Prostate gland (tissue), 2 donors: ENCODE results near the gene MAP3K7. TPM values are rescaled to one million over a fixed set of nuclear protein-coding genes. Genes with fewer than 3 reads are reported as not detected.

ENCODE experiments used
- DNase-seq: peaks from one replicate; pipeline ENCODE4 v3.0.0-alpha.2; 2019; ENCODE audit warnings: low spot score
- H3K27ac ChIP-seq, 2 donors: fragments of 200-600 bp; sonication (generic); 2 replicates each; pipeline ENCODE4 v1.5.1; 2017 to 2019
- H3K27me3 ChIP-seq: fragments of 200-600 bp; sonication (generic); replicated peaks from 2 replicates; pipeline ENCODE4 v1.5.1; 2019; ENCODE audit not compliant: insufficient read depth
- H3K36me3 ChIP-seq, 2 donors: fragments of 200-600 bp; sonication (generic); 1 replicate in 1 of 2; 2 replicates in 1 of 2; pipeline versions ENCODE4 v1.5.1 to v1.8.1; 2017 to 2019
- H3K4me1 ChIP-seq: fragments of 200-600 bp; sonication (generic); replicated peaks from 2 replicates; pipeline ENCODE4 v1.5.1; 2019
- H3K4me3 ChIP-seq, 2 donors: fragments of 200-600 bp; sonication (generic); 2 replicates each; pipeline ENCODE4 v1.5.1; 2017 to 2019
- H3K9me3 ChIP-seq: fragments of 200-600 bp; sonication (generic); 2 replicates; pipeline ENCODE4 v1.5.1; 2017
- CTCF ChIP-seq, 4 experiments: fragments of 200-600 bp in 2 of 4; fragments of 450-650 bp in 2 of 4; sonication (generic) in 2 of 4; IDR thresholded peaks; 1 replicate in 3 of 4; 2 replicates in 1 of 4; pipeline ENCODE4 v1.5.1; 2016 to 2019; ENCODE audit warnings: antibody characterized with exemption in 4 of 4, mild to moderate bottlenecking in 2 of 4, moderate library complexity in 2 of 4
- POLR2A ChIP-seq: fragments of 450-650 bp; IDR thresholded peaks from one replicate; pipeline ENCODE4 v1.6.1; 2016; ENCODE audit warnings: antibody characterized with exemption, mild to moderate bottlenecking
- POLR2AphosphoS5 ChIP-seq: sonication (generic); formaldehyde crosslinking; IDR thresholded peaks from one replicate; pipeline ENCODE4 v1.6.1; 2017; ENCODE audit warnings: antibody characterized with exemption
- WGBS: methylation state at CpG from one replicate; pipeline ENCODE4 v1.1.5; 2018; 5-methylcytosine and 5-hydroxymethylcytosine counted together
- intact Hi-C: fragments of 100-400 bp; cut with DNase I; formaldehyde crosslinking; loops from one replicate; pipeline ENCODE4 v1.14.2; 2022
- total RNA-seq, 2 donors: library from RNA; depleted of rRNA; stranded (reverse); fragments of >200 nt; gene quantifications; one replicate each; pipeline ENCODE4 v1.1.0, GENCODE V29; 2016

Gene MAP3K7
- total RNA-seq, 2 donors from 2014 or later, result 22.2 to 31.0 TPM

- no peak for TF ChIP-seq POLR2A
- no peak for TF ChIP-seq POLR2AphosphoS5
- no peak for TF ChIP-seq CTCF (IDR thresholded peaks at IDR 0.05)
- DNase-seq, result no peak
- intact Hi-C loops, result no loop called here
- Histone ChIP-seq H3K4me3 (no peak overlapping the region), H3K9me3 (no peaks in the 10 kb centered on the region), H3K4me1 (no peaks in the 10 kb centered on the region), H3K27ac (no peak overlapping the region), H3K36me3 (no peaks in the 10 kb centered on the region), H3K27me3 (no peaks in the 10 kb centered on the region)
- 78% methylated on average over 1 of the region's 1 CpG for WGBS
Observed at GRCh38 chr6:90468859-90469258, 118.0 kb downstream of the MAP3K7 start.

GRCh38 chr6:90468080-90468479, 118.8 kb downstream of the MAP3K7 start:
- no peaks in the 10 kb centered on the region for H3K4me1 ChIP-seq
- intact Hi-C loops, result no loop called here
- H3K27ac ChIP-seq, result no peak overlapping the region
- H3K9me3 ChIP-seq, result no peaks in the 10 kb centered on the region
- no peaks in the 10 kb centered on the region for H3K36me3 ChIP-seq
- no peak overlapping the region for H3K4me3 ChIP-seq
- 94% methylated on average over 7 of the region's 7 CpGs for WGBS
- H3K27me3 ChIP-seq, result no peaks in the 10 kb centered on the region
- no peak for TF ChIP-seq CTCF (IDR thresholded peaks at IDR 0.05)
- no peak for TF ChIP-seq POLR2AphosphoS5
- no peak for TF ChIP-seq POLR2A
- DNase-seq, result no peak

GRCh38 chr6:90467546-90467945, 119.3 kb downstream of the MAP3K7 start:
- H3K27ac ChIP-seq, result no peak overlapping the region
- H3K27me3 ChIP-seq, result no peaks in the 10 kb centered on the region
- H3K4me1 ChIP-seq, result no peaks in the 10 kb centered on the region
- no peaks in the 10 kb centered on the region for H3K9me3 ChIP-seq
- H3K4me3 ChIP-seq, result no peak overlapping the region
- TF ChIP-seq POLR2A, result no peak
- DNase-seq, result no peak
- no peaks in the 10 kb centered on the region for H3K36me3 ChIP-seq
- intact Hi-C loops, result no loop called here

GRCh38 chr6:90466154-90466940, 120.5 kb downstream of the MAP3K7 start:
- TF ChIP-seq POLR2AphosphoS5, result no peak
- no peak for TF ChIP-seq POLR2A
- no peak for TF ChIP-seq CTCF (IDR thresholded peaks at IDR 0.05)
- H3K36me3 ChIP-seq, result no peaks in the 10 kb centered on the region
- H3K27me3 ChIP-seq, result no peaks in the 10 kb centered on the region
- no peak overlapping the region for H3K4me3 ChIP-seq
- intact Hi-C loops, result no loop called here
- H3K27ac ChIP-seq, result no peak overlapping the region
- no peak for DNase-seq
- H3K9me3 ChIP-seq, result no peaks in the 10 kb centered on the region
- no peaks in the 10 kb centered on the region for H3K4me1 ChIP-seq
- WGBS, result 69% methylated on average over 8 of the region's 8 CpGs

GRCh38 chr6:90465686-90466085, 121.2 kb downstream of the MAP3K7 start:
- intact Hi-C loops, result no loop called here
- H3K4me3 ChIP-seq, result no peak overlapping the region
- H3K9me3 ChIP-seq, result no peaks in the 10 kb centered on the region
- WGBS, result 93% methylated on average over 2 of the region's 2 CpGs
- H3K27me3 ChIP-seq, result no peaks in the 10 kb centered on the region
- no peak for TF ChIP-seq POLR2AphosphoS5
- TF ChIP-seq CTCF (IDR thresholded peaks at IDR 0.05), result no peak
- TF ChIP-seq POLR2A, result no peak
- no peak for DNase-seq
- H3K27ac ChIP-seq, result no peak overlapping the region
- H3K4me1 ChIP-seq, result no peaks in the 10 kb centered on the region
- H3K36me3 ChIP-seq, result no peaks in the 10 kb centered on the region
